ENCODE results near the gene HES7. TPM values are rescaled to one million over a fixed set of nuclear protein-coding genes. Genes with fewer than 3 reads are reported as not detected.

HES7 gene
- total RNA-seq, 1 experiment from 2014 or later: 0.61 TPM

GRCh38 chr17:8133399-8133798 is 9.5 kb upstream of the HES7 start:
- Histone ChIP-seq H3K4me1 (ENCODE audit: control insufficient read depth in 1 of 2, insufficient read depth in 2 of 2, low read length in 2 of 2) (peaks cover 25 to 62% of the 10 kb centered on the region in 2 experiments), H3K9me2 (ENCODE audit: insufficient read depth) (no peaks in the 10 kb centered on the region), H3K27me3 (ENCODE audit: insufficient read depth, low read length) (no peaks in the 10 kb centered on the region), H3K79me2 (ENCODE audit: insufficient read depth, low read length) (no peaks in the 10 kb centered on the region), H4K20me1 (ENCODE audit: insufficient read depth) (no peaks in the 10 kb centered on the region), H3K9ac (ENCODE audit: low read length) (0 out of 2 replicates have a peak overlapping the region, but pooled peaks have one; percentile 0), H3K36me3 (ENCODE audit: control insufficient read depth in 1 of 2, insufficient read depth in 2 of 2, low read length in 2 of 2) (no peaks in the 10 kb centered on the region), H2AFZ (ENCODE audit: low read depth, low read length, poor library complexity, severe bottlenecking) (no peak overlapping the region), H3K27ac (ENCODE audit: low read depth, low read length) (peak overlapping the region; percentile 39), H3K9me3 (ENCODE audit: control insufficient read depth in 1 of 2, insufficient read depth in 1 of 2, low read depth in 1 of 2, low read length in 2 of 2) (no peaks in the 10 kb centered on the region), H3K4me2 (ENCODE audit: low read length) (peak overlapping the region; percentile 55), H3K4me3 (replicated peaks in 1 of 2; ENCODE audit: low read depth in 1 of 2, low read length in 2 of 2) (no peak overlapping the region)
- ChIA-PET POLR2A (interaction anchor here (1.1 to 2.6 kb wide), 3 partner anchors 11 to 40 kb away, joined by 3 to 18 read pairs (median 7); no protein-coding TSS in a partner anchor), CTCF (interaction anchor here (0.7 to 2.9 kb wide), 6 partner anchors 14 to 90 kb away, joined by 3 to 10 read pairs (median 6); no protein-coding TSS in a partner anchor), RAD21 (ENCODE audit: low non-redundant PET in 1 of 2, low total read pairs in 2 of 2, uncharacterized antibody in 2 of 2, unreplicated experiment in 2 of 2) (no interaction called here)
- no peak for DNase-seq (ENCODE audit: low read depth, low spot score)
- no TSS peak for BruUV-seq (replicated peaks)
- intact Hi-C loops (cut with micrococcal nuclease): no loop called here
- peak; percentile 15; the same call in 1 of the 2 replicates for ATAC-seq
- TF ChIP-seq RAD21 (IDR thresholded peaks at IDR 0.05; ENCODE audit: low read depth) (no peak), ATF3 (IDR thresholded peaks at IDR 0.05) (no peak), ELF1 (IDR thresholded peaks at IDR 0.05; ENCODE audit: borderline replicate concordance, low read depth) (no peak), SRF (IDR thresholded peaks at IDR 0.05; ENCODE audit: low read depth) (no peak), ZNF274 (IDR thresholded peaks at IDR 0.05; ENCODE audit: low read depth, low read length) (no peak), TCF7L2 (IDR thresholded peaks at IDR 0.05; ENCODE audit: borderline replicate concordance, extremely low read depth, insufficient read depth, insufficient read length) (no peak), ZFX (IDR thresholded peaks at IDR 0.05) (no peak), JUND (IDR thresholded peaks at IDR 0.05) (no peak), EZH2phosphoT487 (IDR thresholded peaks at IDR 0.05; ENCODE audit: borderline replicate concordance) (no peak), POLR2A (IDR thresholded peaks at IDR 0.05; ENCODE audit: borderline replicate concordance, extremely low read depth, insufficient read depth, insufficient read length) (no peak), MAX (IDR thresholded peaks at IDR 0.05) (no peak), YY1 (IDR thresholded peaks at IDR 0.05; ENCODE audit: extremely low read depth, insufficient replicate concordance, low read depth, low read length) (no peak), EGR1 (IDR thresholded peaks at IDR 0.05; ENCODE audit: low read depth) (no peak), REST (IDR thresholded peaks at IDR 0.05; ENCODE audit: low read depth) (no peak), EZH2 (IDR thresholded peaks at IDR 0.05) (no peak), CBX3 (IDR thresholded peaks at IDR 0.05; ENCODE audit: low read depth) (no peak), CTCF (IDR thresholded peaks at IDR 0.05 in 2 of 3, conservative IDR thresholded peaks at IDR 0.05 in 1 of 3; ENCODE audit: borderline replicate concordance in 1 of 3, insufficient read depth in 1 of 3, low read depth in 2 of 3, low read length in 2 of 3) (no peak)
